DMS 273 (cell line): ENCODE results near the gene PRKN.

Source experiments
- DNase-seq: peaks from one replicate; lab custom pipeline; 2025; ENCODE audit not compliant: unreplicated experiment; lab: John Stamatoyannopoulos, UW

PRKN gene

GRCh38 chr6:161411265-161411944 lies 1316.2 kb downstream of the PRKN start:
- DNase-seq = peak; percentile 24

- no peak for DNase-seq
These were observed 1316.8 kb downstream of the PRKN start for GRCh38 chr6:161410736-161411135.

DNA sequence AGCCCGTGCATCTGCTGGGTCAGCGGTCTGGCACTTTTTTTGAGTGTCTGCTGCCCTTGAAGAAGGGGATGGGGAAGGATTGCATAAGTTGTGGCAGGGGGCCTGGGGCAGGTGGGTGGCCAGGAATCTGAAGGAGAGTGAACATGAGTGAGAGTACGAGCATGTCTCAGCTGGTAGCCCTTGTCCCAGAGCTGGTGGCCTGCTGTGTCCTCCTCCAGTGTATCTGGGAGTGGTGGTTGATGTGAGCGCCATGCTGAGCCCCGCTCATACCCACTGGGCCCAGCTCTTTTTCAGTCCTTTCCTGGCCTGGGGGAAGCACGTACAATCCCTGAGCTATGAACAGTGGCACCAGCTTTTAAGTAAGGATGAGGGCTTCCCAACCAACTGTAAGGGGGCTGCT lies 1317.5 kb downstream of the PRKN start:
- DNase-seq = no peak

- no peak for DNase-seq
These were observed 1318.2 kb downstream of the PRKN start for GRCh38 chr6:161409353-161409752.

GRCh38 chr6:161408041-161408440 lies 1319.5 kb downstream of the PRKN start:
- no peak for DNase-seq

GRCh38 chr6:161407581-161407980 lies 1320.0 kb downstream of the PRKN start:
- peak; percentile 65 for DNase-seq

- peak; percentile 33 for DNase-seq
These were observed 1320.5 kb downstream of the PRKN start for GRCh38 chr6:161407115-161407514.

- DNase-seq = peak; percentile 41
These were observed 1320.9 kb downstream of the PRKN start for GRCh38 chr6:161406646-161407045.

GRCh38 chr6:161405418-161405817 lies 1322.1 kb downstream of the PRKN start:
- no peak for DNase-seq

DNA sequence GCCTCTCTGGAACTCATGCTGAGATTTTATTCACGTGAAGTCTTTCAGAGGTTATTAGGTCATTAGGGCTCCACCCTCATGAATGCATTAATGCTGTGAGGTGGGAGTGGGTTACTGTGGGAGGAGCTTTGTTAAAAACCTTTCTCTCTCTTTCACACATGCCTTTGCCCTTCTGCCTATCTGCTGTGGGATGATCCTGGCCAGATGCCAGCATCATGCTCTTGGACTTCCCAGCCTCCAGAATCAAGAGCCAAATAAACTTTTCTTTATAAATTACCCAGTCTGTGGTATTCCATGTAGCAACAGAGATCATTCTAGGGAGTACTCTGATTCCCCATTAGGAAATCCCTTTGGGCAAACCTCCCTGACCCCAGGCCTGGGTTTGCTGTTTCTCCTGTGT lies 1323.8 kb downstream of the PRKN start:
- no peak for DNase-seq

GRCh38 chr6:161401587-161402309 lies 1325.8 kb downstream of the PRKN start:
- DNase-seq = no peak

DNA sequence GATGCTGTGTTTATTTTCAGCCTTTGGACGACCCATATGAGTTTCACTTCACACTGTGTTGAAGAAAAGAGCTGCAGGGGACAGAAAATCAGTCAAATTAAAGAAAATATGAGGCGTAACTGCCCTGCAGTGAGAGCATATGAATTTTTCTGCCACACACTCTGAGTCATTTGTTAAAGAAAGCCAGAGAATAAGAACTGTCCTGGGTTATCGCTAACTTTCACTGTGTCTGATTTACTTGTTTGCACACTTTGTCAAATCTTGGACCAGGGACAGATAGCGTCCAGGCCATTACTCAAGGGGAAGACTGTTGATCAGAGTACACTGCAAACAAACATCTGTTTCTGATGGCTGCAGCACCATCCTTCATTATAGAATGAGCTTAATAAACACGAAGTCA lies 1326.9 kb downstream of the PRKN start:
- DNase-seq = no peak

DNA sequence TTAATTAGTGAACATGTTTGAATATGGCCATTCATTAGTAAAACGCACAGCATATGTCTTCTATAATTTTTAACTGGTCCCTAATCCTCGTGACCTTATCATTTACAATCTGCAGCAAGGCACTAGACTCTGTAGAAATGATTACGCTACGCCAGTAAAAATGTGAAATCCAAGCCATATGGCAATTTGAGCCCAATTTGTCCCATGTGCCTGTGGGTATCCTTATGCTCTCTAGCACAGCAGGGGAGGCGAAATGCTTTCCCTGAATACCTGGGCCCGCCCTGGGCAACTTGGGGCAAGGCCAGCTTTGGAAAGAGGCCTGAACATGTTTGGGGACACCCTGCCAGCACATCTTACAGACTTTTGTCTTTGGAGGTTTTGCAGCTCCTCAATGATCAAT lies 1331.0 kb downstream of the PRKN start:
- DNase-seq = peak; percentile 83

DNA sequence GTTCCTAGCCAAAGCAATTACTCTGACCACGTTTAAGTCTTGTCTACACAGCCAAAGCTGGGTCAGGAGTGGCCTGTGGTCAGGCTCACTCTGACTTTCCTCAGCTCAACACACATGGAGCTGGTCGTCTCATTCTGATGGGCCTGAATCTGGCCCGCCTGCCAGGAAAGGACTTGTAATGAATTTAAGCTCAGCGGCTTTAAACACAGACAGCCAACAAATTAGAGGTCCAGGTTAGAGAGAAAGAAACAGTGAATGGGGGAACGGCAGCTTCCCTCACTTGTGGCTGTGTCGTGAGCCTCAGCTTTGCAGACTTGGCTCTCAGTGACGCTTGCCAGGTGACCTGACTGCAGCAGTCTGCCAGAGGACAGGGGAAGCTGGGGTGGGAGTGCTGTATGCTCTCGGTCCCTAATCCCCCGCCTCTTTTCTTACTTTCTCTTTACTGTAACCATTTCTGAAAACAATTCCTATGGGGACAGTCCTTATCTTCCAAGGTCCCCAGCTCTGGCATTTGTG lies 1331.8 kb downstream of the PRKN start:
- DNase-seq = peak; percentile 38

DNA sequence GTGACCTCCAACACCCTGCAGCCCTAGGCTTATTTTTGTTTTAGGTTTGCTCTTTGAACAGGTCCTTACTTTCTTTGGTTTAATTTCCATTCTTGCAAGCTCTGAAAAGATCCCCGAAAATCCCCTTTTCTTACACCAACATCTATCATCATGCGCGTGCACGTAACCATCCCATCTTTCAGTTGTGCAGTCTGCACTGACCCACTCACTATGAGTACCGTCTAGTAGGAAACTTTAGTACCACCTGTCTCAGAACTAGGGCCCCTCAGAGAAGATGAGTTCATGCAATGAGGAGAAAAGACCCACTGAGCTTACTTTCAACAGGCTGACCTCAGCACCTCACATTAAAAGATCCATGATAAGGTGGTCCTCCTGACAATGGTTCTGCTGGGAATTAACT lies 1333.1 kb downstream of the PRKN start:
- DNase-seq = no peak

DNA sequence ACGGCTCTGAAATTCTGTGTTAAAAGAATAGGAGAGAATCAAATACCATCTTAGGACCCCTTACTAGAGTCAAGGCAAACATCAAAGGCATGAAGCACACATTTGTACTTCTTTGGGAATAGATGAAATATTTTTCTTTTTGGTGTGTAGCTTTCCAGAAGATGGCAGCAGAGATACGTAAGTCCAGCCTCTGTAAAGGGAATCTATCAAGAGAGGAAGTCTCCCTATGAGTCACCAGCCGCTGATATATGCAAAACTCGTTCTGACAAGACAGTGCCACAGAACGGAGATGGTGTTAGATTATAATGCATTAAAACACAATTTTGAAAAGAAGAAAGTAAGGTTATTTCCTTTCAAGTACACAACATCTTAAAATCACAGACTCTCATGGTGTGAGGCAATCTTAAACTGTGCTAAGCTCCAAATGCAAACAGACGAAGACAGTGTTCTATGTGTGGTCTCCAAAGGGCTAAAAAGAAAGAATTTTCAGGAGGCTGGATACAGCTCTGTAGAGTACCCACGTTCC lies 1333.7 kb downstream of the PRKN start:
- peak; percentile 91 for DNase-seq

GRCh38 chr6:161393292-161393691 lies 1334.3 kb downstream of the PRKN start:
- no peak for DNase-seq

- DNase-seq = no peak
These were observed 1337.8 kb downstream of the PRKN start for GRCh38 chr6:161389756-161390155.

GRCh38 chr6:161383951-161384350 lies 1343.6 kb downstream of the PRKN start:
- no peak for DNase-seq

GRCh38 chr6:161379834-161380582 lies 1347.6 kb downstream of the PRKN start:
- DNase-seq = no peak

- DNase-seq = no peak
These were observed 1349.5 kb downstream of the PRKN start for GRCh38 chr6:161378115-161378514.
